ENCODE data around the gene GATAD2B.

Gene GATAD2B

DNA sequence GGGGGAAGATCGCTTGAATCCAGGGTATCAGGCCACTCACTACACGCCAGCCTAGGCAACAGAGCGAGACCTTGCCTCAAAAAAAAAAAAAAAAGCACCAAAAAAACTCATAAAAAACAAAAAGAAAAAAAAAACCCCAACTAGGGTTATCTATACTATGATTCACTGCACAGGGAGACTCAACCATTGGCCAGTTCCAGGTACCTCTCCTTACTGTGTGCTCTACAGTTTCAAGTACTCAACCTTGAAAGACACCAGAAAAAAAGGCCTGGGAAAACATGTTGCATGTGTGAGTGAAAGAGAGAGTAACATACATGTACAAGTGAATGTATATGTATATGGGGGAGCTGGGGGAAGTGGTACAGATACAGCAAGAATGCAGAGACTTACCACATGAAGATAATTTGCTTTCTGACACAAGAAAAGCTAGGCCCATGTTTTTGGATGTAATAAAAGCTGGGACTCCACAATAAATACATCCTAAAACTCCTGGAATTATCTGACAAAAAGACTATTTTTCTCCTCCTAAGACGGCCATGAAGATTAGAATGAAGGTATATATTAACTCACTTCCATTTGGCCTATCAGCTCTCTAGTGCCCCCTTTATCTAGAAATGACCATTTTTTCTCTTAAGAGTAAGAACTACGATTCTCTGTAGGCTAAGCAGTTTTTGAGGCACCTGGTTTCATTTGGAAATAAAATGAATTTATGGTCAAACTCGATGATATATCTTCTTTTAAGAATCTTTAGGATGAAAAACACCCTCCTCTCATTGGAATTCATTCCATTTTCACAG lies 95.4 kb downstream of the GATAD2B start:
- no peak overlapping the region for H3K4me3 ChIP-seq (ENCODE audit: low read depth, low read length)
- no peak for TF ChIP-seq CTCF (IDR thresholded peaks at IDR 0.05; ENCODE audit: low read depth, low read length)

GRCh38 chr1:153818876-153819275 lies 103.9 kb downstream of the GATAD2B start:
- no peak for TF ChIP-seq CTCF (IDR thresholded peaks at IDR 0.05; ENCODE audit: low read depth, low read length)

DNA sequence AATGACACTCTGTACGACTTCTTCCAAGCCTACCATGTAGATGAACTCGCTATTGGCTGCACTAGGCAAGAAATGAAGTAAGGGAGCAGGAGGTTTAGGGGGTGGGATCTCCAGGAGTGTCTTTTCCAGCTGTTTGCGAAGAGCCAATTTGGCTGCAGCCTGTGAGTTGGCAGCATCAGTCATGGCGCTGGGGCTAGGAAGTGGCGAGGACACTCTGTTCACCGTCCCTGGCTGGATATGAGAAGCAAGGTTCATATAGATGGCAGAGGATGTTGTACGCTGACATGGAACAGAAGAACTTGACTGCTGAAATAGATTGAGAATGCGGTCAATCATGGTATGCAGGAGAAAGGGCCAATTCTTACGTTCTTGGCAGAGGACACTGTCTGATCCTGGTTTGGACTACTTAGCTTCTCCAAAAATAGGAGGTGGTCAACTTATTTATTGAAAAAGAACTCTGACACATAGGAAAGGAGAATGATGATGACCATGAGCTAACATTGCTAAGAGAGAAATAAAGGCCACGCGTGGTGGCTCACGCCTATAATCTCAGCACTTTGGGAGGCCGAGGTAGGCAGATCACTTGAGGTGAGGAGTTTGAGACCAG lies 106.4 kb downstream of the GATAD2B start:
- H3K4me3 ChIP-seq (ENCODE audit: low read depth, low read length), result no peak overlapping the region
- TF ChIP-seq CTCF (IDR thresholded peaks at IDR 0.05; ENCODE audit: low read depth, low read length), result no peak

More at GRCh38 chr1:153818876-153819275, 103.9 kb downstream of the GATAD2B start:
- no peak overlapping the region for H3K4me3 ChIP-seq (ENCODE audit: low read depth, low read length)

DNA sequence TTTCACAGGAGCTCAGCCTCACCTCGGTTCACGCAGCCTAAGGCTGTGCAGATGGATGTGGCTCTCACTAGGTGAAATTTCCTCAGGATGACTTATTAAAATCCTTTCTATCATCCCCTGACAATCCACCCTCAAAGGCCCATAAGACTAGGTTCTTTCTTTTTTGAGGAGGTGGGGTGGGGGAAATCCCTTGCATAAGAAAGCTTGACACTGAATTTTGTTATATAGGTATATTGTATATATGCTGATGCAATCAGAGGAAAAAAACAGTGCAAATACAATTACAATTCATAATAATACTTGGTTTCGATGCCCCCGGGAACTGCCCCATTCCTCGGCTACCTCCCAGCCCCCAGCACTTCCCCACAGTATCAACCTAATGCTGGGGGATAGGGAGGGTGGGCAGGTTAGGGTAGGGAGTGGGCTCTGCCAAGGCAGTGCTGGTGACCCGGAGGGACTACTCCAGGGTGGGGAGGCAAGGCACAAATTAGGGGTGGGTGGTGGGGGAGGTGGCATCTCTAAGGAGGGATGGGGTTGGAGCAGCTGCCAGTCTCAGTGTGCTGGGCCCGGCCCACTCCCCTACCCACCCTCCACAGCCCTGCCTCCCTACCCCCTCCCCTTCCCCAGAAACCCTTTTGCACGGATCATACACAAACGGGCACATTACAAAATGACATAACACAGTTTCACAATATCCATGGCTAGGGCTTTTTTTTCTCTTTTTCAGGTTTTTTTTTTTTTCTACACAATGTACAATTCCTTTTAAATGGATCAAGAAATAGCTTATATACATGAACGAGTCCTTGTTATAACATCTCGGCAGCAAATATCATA lies 116.7 kb downstream of the GATAD2B start:
- H3K4me3 ChIP-seq (ENCODE audit: low read depth, low read length), result no peak overlapping the region
- TF ChIP-seq CTCF (IDR thresholded peaks at IDR 0.05; ENCODE audit: low read depth, low read length), result no peak

DNA sequence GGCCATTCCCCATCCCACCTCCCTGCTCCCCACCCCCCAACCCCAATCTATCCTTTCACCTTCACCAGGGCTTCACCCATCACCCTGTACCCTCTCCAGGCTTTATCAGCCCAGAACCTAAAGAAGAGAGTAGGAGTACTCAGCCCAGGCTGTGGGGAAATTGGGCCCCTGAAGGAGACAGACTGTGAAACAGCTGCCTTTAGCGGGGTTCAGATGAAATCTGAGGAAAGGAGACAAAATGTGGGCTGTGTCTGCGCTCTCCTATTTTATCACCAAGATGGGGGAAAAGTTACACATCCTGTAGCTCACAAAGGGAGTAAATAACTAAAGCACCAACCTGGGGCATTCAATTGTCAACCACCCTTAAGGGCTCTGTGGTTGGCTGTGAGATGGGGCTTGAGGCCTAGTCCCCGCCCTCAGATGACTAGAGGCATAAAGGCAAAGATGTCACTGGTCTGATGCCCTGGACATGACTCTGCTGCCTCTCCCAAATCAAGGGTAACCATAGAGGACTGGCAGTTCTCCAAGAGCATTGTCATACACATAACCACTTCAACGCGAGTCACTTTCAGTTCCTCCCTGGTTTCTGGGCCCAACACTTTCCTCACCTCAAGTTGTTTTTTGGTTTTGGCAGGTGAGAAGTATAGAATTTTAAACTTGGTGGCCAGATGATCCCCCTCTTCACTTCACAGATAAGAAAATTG lies 117.6 kb downstream of the GATAD2B start:
- no peak overlapping the region for H3K4me3 ChIP-seq (ENCODE audit: low read depth, low read length)
- TF ChIP-seq CTCF (IDR thresholded peaks at IDR 0.05; ENCODE audit: low read depth, low read length), result no peak

DNA sequence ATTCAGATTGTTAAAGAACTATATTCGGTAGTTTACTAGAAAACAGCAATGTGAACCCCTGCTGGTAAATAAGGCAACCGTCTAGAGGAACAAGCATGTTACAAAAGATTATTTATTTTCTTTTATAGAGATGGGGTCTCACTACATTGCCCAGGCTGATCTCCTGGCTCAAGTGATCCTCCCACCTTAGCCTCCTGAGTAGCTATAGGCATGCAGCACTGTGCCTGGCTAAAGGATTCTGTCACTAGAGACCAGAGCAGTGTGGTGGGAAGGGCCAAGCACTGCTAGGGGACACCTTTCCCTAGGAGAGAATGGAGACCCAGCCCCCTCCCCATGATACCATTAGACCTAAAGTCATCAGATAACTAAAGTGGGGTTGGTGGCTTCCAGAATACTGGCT lies 118.7 kb downstream of the GATAD2B start:
- H3K4me3 ChIP-seq (ENCODE audit: low read depth, low read length), result no peak overlapping the region
- no peak for TF ChIP-seq CTCF (IDR thresholded peaks at IDR 0.05; ENCODE audit: low read depth, low read length)

Data from WI38 (cell line).